HEK293 (cell line): Measurements from ENCODE around the gene GPR107.

ENCODE experiments used
- CTCF ChIA-PET: fragments of 350-600 bp; formaldehyde crosslinking; extraction: SDS; loops from one replicate; lab custom pipeline; 2021; ENCODE audit warnings: antibody characterized with exemption; lab: Yijun Ruan, JAX
- POLR2A ChIA-PET: fragments of 300-600 bp; formaldehyde crosslinking; extraction: SDS; loops from one replicate; lab custom pipeline; 2020; ENCODE audit warnings: antibody characterized with exemption, inconsistent platforms; lab: Yijun Ruan, JAX
- H3K27ac ChIP-seq: fragments of 200-500 bp; sonication (Bioruptor generic); 2 replicates; pipeline ENCODE4 v1.5.1; 2014; ENCODE audit warnings: low read depth, low read length, control low read depth, inconsistent platforms; ENCODE audit errors: extremely low read depth
- H3K36me3 ChIP-seq, 2 experiments: fragments of 200-500 bp in 1 of 2; sonication (Bioruptor generic) in 1 of 2; 1 replicate in 1 of 2; 2 replicates in 1 of 2; pipeline ENCODE4 v1.5.1; 2014 to 2017; ENCODE audit warnings: inconsistent platforms in 2 of 2, low read length in 2 of 2; ENCODE audit not compliant: control insufficient read depth in 2 of 2, insufficient read depth in 1 of 2
- H3K4me1 ChIP-seq: fragments of 200-500 bp; sonication (Bioruptor generic); 2 replicates; pipeline ENCODE4 v1.5.1; 2014; ENCODE audit warnings: mild to moderate bottlenecking, low read length, inconsistent platforms; ENCODE audit not compliant: control insufficient read depth, insufficient read depth
- H3K4me3 ChIP-seq: 2 replicates; pipeline ENCODE4 v1.5.1; 2011; ENCODE audit warnings: low read depth, mild to moderate bottlenecking, control low read depth, low read length, moderate library complexity
- H3K9me3 ChIP-seq: fragments of 200-500 bp; sonication (Bioruptor generic); 2 replicates; pipeline ENCODE4 v1.5.1; 2014; ENCODE audit warnings: low read depth, low read length, inconsistent platforms; ENCODE audit not compliant: control insufficient read depth, insufficient read depth
- CTCF ChIP-seq: fragments of 450-650 bp; formaldehyde crosslinking; IDR thresholded peaks from 2 replicates; pipeline ENCODE4 v1.5.1; 2016; ENCODE audit warnings: missing biosample characterization, missing genetic modification characterization
- GFI1B ChIP-seq: fragments of 450-650 bp; formaldehyde crosslinking; IDR thresholded peaks from 2 replicates; pipeline ENCODE4 v1.5.1; 2016; ENCODE audit warnings: missing biosample characterization, missing genetic modification characterization
- GLI2 ChIP-seq: fragments of 450-650 bp; formaldehyde crosslinking; IDR thresholded peaks from 2 replicates; pipeline ENCODE4; 2017; ENCODE audit warnings: missing biosample characterization, missing genetic modification characterization, low read depth, borderline replicate concordance
- GLI4 ChIP-seq: fragments of 450-650 bp; formaldehyde crosslinking; IDR thresholded peaks from 2 replicates; pipeline ENCODE4 v1.5.1; 2016; ENCODE audit warnings: missing biosample characterization, missing genetic modification characterization
- KLF1 ChIP-seq: fragments of 450-650 bp; formaldehyde crosslinking; IDR thresholded peaks from 2 replicates; pipeline ENCODE4 v1.5.1; 2016; ENCODE audit warnings: missing biosample characterization, missing genetic modification characterization
- OSR2 ChIP-seq: fragments of 450-650 bp; formaldehyde crosslinking; IDR thresholded peaks from 2 replicates; pipeline ENCODE4 v1.5.1; 2016; ENCODE audit warnings: missing biosample characterization, missing genetic modification characterization
- REPIN1 ChIP-seq: fragments of 450-650 bp; formaldehyde crosslinking; IDR thresholded peaks from 2 replicates; pipeline ENCODE4 v1.5.1; 2017; ENCODE audit warnings: missing biosample characterization, missing genetic modification characterization, low read depth
- SP2 ChIP-seq: fragments of 450-650 bp; formaldehyde crosslinking; IDR thresholded peaks from 2 replicates; pipeline ENCODE4 v1.5.1; 2016; ENCODE audit warnings: missing biosample characterization, missing genetic modification characterization
- ZBTB1 ChIP-seq: fragments of 450-650 bp; formaldehyde crosslinking; IDR thresholded peaks from 2 replicates; pipeline ENCODE4 v1.5.1; 2016; ENCODE audit warnings: missing biosample characterization, missing genetic modification characterization
- ZNF10 ChIP-seq: fragments of 450-650 bp; formaldehyde crosslinking; IDR thresholded peaks from 2 replicates; pipeline ENCODE4 v1.5.1; 2017; ENCODE audit warnings: missing biosample characterization, missing genetic modification characterization
- ZNF121 ChIP-seq: fragments of 450-650 bp; formaldehyde crosslinking; IDR thresholded peaks from 2 replicates; pipeline ENCODE4 v1.5.1; 2016; ENCODE audit warnings: missing biosample characterization, missing genetic modification characterization
- ZNF140 ChIP-seq: fragments of 450-650 bp; formaldehyde crosslinking; IDR thresholded peaks from 2 replicates; pipeline ENCODE4 v1.5.1; 2016; ENCODE audit warnings: missing biosample characterization, missing genetic modification characterization
- ZNF146 ChIP-seq: fragments of 450-650 bp; formaldehyde crosslinking; IDR thresholded peaks from 2 replicates; pipeline ENCODE4 v1.5.1; 2016; ENCODE audit warnings: missing biosample characterization, missing genetic modification characterization
- ZNF16 ChIP-seq: fragments of 450-650 bp; formaldehyde crosslinking; IDR thresholded peaks from 2 replicates; pipeline ENCODE4 v1.5.1; 2016; ENCODE audit warnings: low read depth, missing biosample characterization, missing genetic modification characterization
- ZNF239 ChIP-seq: fragments of 450-650 bp; formaldehyde crosslinking; IDR thresholded peaks from 2 replicates; pipeline ENCODE4 v1.5.1; 2016; ENCODE audit warnings: missing biosample characterization, missing genetic modification characterization
- ZNF37A ChIP-seq: fragments of 450-650 bp; IDR thresholded peaks from 2 replicates; pipeline ENCODE4 v1.5.1; 2018; ENCODE audit warnings: missing biosample characterization, missing genetic modification characterization
- ZNF391 ChIP-seq: fragments of 450-650 bp; formaldehyde crosslinking; IDR thresholded peaks from 2 replicates; pipeline ENCODE4 v1.5.1; 2016; ENCODE audit warnings: low read depth, missing biosample characterization, missing genetic modification characterization, borderline replicate concordance
- ZNF558 ChIP-seq: fragments of 450-650 bp; formaldehyde crosslinking; IDR thresholded peaks from 2 replicates; pipeline ENCODE4 v1.5.1; 2016; ENCODE audit warnings: missing biosample characterization, missing genetic modification characterization
- ZNF747 ChIP-seq: fragments of 450-650 bp; formaldehyde crosslinking; IDR thresholded peaks from 2 replicates; pipeline ENCODE4 v1.5.1; 2016; ENCODE audit warnings: missing biosample characterization, missing genetic modification characterization
- TF ChIP-seq, protein P1 (sequence below): fragments of 450-650 bp; formaldehyde crosslinking; IDR thresholded peaks from 2 replicates; pipeline ENCODE4 v1.5.1; 2016; ENCODE audit warnings: missing biosample characterization, missing genetic modification characterization

The GPR107 gene

DNA sequence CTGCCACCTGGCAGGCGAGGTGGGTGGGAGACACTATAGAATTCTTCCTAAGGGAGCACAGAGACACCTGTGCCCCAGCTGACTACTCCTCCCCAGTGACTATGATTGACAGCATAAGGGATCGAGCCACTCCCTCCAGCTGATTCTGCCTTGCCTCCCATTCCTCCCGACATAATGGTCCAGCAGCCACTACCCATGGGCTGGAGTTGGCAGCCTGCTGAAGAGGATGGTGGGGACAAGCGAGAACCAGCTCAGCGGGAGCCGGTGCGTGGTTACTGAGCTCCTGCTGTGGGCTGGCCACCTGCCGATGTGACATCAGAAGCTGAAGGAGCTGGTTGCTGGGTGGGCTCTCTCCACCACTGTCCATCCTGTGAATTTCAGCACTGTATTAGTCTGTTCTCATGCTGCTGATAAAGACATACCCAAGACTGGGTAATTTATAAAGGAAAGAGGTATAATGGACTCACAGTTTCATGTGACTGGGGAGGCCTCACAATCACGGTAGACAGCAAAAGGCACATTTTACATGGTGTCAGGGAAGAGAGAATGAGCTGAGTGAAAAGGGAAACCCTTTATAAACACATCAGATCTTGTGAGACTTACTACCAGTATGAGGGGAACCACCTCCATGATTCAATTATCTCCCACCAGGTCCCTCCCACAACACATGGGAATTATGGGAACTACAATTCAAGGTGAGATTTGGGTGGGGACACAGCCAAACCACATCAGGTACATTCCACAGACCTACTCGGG lies 106.4 kb downstream of the GPR107 start (continued):
- TF ChIP-seq ZNF391 (tag by site-specific recombination) (no peak), GLI4 (tag by site-specific recombination) (no peak), ZBTB1 (tag by site-specific recombination) (no peak), ZNF10 (tag by site-specific recombination) (no peak), ZNF558 (no peak)

GRCh38 chr9:130160862-130161470 lies 107.3 kb downstream of the GPR107 start:
- TF ChIP-seq GFI1B (no peak), ZNF239 (tag by site-specific recombination) (peak; percentile 92)
- TF ChIP-seq, all 188 proteins: peak for 1
- H3K4me1 ChIP-seq, result no peaks in the 10 kb centered on the region
- ChIA-PET POLR2A (interaction anchor here (0.6 kb wide), 1 partner anchor 115 kb away, joined by 3 read pairs; no protein-coding TSS in a partner anchor), CTCF (interaction anchor here (0.6 kb wide), 3 partner anchors 7 to 522 kb away, joined by 3 to 5 read pairs (median 3); no protein-coding TSS in a partner anchor)
- H3K4me3 ChIP-seq, result no peak overlapping the region
- no peaks in the 10 kb centered on the region for H3K36me3 ChIP-seq
- H3K9me3 ChIP-seq, result no peaks in the 10 kb centered on the region
- H3K27ac ChIP-seq, result no peak overlapping the region

GRCh38 chr9:130165579-130165978 lies 111.9 kb downstream of the GPR107 start:
- H3K9me3 ChIP-seq, result no peaks in the 10 kb centered on the region
- ChIA-PET CTCF (interaction anchor here (0.8 to 1.5 kb wide), 4 partner anchors 12 to 77 kb away, joined by 3 to 4 read pairs (median 4); no protein-coding TSS in a partner anchor), POLR2A (no interaction called here)
- TF ChIP-seq KLF1 (tag by site-specific recombination) (no peak), ZNF37A (tag by site-specific recombination) (no peak), OSR2 (tag by site-specific recombination) (no peak), ZNF121 (peak; percentile 52; the same call in 1 of the 2 replicates)
- H3K27ac ChIP-seq, result no peak overlapping the region
- no peaks in the 10 kb centered on the region for H3K4me1 ChIP-seq
- H3K4me3 ChIP-seq, result no peak overlapping the region
- no peaks in the 10 kb centered on the region for H3K36me3 ChIP-seq

GRCh38 chr9:130166399-130166798 lies 112.7 kb downstream of the GPR107 start:
- Histone ChIP-seq H3K4me3 (no peak overlapping the region), H3K36me3 (no peaks in the 10 kb centered on the region), H3K9me3 (no peaks in the 10 kb centered on the region), H3K4me1 (no peaks in the 10 kb centered on the region), H3K27ac (no peak overlapping the region)
- POLR2A ChIA-PET, result no interaction called here
- TF ChIP-seq REPIN1 (tag by site-specific recombination), result no peak
- no peak for TF ChIP-seq CTCF (tag by site-specific recombination)
- TF ChIP-seq ZNF140 (tag by site-specific recombination), result no peak
- TF ChIP-seq GLI2 (tag by site-specific recombination), result no peak
- no peak for TF ChIP-seq ZNF146 (tag by site-specific recombination)
- no peak for TF ChIP-seq SP2
- TF ChIP-seq ZNF747, result no peak
- TF ChIP-seq ZNF16, result no peak
- TF ChIP-seq, protein P1, sequence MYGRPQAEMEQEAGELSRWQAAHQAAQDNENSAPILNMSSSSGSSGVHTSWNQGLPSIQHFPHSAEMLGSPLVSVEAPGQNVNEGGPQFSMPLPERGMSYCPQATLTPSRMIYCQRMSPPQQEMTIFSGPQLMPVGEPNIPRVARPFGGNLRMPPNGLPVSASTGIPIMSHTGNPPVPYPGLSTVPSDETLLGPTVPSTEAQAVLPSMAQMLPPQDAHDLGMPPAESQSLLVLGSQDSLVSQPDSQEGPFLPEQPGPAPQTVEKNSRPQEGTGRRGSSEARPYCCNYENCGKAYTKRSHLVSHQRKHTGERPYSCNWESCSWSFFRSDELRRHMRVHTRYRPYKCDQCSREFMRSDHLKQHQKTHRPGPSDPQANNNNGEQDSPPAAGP (tag by site-specific recombination), result no peak
- CTCF ChIA-PET, result interaction anchor here (0.6 to 1.1 kb wide), 3 partner anchors 13 to 42 kb away, joined by 3 to 7 read pairs (median 4); no protein-coding TSS in a partner anchor
